GM18498 (cell line): ENCODE data around the gene TTR.

Experiments
- ATAC-seq: cut with Tn5 transposase; IDR thresholded peaks from one replicate; pipeline ENCODE4 v1.9.1; 2021; ENCODE audit warnings: mild to moderate bottlenecking, moderate library complexity; ENCODE audit not compliant: unreplicated experiment

Gene TTR

DNA sequence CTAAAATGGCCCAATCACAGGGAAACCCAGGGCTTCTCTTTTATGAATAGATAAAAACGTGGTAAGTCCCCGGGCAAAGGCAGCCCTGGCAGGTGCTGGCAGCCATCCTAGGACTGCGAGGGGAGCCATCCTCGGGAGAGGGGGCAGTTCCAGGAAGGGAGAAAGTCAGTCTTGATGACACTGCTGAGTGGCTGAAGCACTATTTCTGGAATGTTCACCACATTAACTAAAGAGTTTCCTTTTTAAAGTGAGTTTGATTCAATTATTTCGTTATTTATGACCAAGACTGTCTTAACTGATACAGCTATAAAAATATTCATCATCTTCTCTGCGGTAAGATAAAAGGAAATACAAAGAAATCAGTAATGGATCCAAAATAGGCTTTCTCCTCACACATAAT, 20.4 kb downstream of the TTR start:
- ATAC-seq = no peak

DNA sequence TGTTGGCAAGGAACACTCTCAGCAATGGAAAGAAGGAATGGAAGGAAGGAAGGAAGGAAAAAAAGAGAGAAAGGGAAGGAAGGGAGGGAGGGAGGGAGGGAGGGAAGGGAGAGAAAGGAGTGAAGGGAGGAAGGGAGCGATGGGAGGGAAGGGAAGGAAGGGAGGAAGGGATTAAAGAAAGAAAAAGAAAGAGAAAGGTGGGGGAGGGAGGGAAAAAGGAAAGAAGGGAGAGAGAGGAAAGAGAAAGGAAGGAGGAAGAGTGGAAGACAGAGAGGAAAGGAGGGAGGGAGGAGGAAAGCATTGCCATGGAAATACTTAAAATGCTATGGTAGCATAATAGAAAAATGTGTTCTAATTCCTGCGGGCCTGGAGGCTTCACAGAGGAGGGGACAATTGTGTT, 22.4 kb downstream of the TTR start:
- ATAC-seq = no peak

DNA sequence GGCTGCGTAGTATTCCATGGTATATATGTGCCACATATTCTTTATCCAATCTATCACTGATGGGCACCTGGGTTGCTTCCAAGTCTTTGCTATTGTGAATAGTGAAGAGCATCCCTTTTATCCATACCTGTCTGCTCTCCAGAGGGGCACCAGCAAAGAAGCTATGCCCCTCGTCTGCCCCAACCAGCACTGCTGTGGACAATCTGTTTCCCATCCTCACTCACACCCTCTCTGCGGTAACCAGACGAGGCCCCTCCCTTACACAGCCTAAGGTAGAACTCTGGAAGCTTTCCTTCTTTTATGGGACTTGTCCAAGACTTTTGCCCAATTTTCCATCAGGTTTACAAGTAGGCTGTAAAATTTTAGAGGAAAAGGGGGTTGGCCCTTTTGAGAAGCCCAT, 24.9 kb downstream of the TTR start:
- ATAC-seq = no peak

DNA sequence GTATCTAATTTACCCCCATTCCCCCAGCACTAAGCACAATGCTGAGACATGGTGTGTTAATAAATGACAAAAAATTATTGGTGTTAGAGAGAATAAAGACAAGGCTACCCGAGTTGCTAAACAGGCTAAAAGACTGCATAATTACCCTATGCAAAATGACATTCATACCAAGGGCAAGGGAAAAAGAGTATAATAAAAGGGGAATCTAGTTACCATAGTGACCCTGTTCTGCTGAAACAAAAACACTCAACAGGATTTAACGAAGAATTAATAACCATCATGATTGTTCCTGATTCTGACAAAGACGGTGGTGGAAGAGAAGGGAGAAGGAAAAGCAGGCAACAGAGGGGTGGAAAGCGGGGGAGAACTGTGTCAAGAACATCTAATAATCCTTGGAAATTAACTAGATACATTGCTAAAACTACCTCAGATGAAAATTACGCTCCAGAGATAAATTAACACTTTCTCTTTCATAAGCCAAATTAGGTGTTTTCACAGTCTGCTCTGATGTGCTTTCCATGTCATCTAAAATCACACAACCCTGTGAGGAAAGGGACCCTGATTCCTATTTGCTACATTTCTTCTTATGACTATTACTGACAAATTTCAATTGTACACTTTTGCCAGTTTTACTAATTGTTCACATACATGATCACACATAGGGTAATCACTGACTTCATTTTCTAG, 25.5 kb downstream of the TTR start:
- ATAC-seq = no peak

DNA sequence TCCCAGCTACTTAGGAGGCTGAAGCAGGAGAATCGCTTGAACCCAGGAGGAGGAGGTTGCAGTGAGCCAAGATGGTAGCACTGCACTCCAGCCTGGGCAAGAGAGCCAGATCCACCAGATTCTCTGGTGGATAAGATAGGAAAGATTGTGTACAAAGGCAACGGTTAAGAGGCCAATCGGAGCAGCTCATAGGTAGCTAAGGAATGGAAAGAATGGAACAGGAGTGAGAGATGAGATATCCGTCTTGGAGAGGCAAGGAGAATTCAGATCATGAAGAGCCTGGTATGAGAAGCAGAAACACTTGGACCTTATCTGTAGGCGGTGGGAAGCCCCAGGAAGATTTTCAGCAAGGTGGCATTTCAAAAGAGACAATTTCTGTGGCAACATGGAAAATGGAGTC, 27.1 kb downstream of the TTR start:
- ATAC-seq = no peak

DNA sequence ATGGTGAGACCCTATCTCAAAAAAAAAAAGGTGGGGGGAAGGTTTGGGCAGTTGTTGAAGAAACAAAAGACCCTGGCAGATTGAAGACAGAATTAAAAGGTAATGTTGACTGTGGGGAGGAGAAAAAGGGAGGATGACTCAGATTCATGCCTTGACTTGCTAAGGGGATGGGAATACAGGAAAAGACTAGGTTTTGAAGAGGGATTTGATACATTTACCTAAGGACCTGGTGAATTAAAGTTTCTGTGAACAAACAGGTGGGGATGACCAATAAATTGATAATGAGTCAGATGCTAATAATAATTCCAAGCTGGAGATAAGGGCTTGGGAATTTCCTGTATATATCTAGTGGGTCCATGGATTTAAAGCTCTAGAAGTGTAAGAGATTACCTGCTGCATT, 27.6 kb downstream of the TTR start:
- no peak for ATAC-seq

DNA sequence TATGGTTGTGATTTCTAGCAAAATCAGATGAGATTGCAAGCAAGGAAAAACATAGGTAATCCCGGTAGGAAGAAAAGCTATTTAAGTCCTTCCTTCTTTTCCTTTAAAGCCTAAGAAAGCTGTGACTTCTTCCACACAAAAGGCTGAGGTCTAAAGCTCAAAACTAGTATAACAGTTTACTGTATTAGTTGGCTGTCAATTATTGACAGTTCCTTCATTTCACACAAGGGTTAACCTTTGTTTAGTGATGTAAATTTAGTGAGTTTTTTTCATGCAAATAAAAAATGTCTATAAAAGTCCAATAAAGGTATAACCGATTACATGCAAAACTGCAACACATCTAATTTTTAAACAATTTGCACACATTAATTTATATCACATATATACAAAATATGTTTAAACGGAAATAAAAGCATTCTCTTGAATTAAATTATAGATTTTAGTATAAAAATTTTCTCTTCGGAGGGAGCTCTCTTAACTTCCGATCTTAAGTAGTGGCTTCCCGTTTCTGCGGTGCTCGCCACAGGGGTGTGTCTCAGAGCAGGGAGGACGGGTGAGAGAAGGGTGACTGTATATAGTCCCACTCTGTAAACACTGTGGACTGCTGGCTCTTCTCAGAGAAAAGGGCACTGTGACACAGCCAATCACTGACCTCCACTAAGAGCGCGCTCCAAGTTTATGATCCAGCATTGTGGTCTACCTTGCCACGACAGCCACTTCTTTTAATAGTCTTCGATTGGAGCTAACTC, 33.4 kb downstream of the TTR start:
- no peak for ATAC-seq

DNA sequence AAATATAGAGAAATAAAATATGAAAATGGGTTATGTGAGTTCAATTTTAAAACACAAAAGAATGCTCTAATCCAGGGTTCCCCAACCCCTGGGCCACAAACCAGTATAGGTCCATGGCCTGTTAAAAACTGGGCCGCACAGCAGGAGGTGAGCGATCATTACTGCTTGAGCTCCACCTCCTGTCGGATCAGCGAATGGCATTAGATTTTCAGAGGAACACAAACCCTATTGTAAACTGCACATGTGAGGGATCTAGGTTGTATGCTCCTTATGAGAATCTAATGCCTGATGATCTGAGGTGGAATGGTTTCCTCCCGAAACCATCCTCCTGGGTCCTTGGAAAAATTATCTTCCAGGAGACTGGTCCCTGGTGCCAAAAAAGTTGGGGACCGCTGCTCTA, 34.7 kb downstream of the TTR start:
- no peak for ATAC-seq

DNA sequence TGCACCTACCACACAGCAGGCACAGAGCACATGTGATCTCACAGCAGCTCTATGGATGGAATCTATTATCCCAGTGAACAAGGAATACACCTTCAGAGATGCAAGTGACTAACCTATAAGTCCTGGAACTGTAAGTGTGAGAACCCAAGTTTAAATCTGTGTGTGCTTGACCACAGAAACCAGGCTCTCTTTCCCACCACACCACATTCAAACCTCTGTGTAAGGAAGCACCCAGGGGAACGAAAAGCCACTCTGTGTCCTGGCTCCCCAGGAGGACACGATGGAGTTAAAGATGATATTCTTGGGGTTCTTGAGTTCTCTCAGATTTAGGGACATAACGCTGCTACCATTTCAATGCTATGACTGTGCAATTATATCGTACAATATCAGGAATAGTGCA, 38.9 kb downstream of the TTR start:
- no peak for ATAC-seq

DNA sequence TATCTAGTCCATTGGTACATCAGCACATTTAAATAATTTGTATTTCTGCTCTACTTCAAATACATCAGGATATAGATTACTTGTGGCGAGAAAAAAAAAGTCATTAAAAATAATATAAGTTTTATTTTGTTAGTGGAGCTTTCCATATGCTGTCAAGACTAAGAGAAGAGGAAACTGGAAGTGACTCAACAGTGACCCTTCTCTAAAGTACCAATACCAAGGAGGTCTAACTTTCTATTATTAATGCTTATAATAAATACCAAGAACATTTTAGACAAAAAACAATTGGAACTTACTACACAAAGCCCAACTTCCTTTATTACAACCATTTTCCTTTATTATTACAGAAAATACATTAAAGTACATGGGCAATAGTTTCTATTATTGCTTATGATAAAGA, 39.8 kb downstream of the TTR start:
- ATAC-seq = no peak

DNA sequence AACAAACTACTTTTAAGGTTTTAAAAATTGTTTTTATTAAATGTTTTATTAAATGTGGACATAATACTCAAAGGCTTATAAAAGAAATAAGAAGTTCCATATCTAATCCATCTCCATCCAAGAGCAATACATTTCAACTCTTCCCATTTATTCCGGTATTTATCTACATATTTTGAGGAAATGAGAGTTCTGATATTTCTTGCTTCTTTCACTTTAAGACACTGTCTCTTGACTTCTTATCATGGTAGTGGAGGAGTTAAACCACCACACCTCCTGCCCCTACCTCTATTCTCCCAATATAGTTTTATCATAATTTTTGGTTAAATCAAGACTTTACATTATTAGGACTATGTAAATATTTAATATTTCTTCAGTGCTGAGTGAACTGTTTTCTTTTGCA, 40.7 kb downstream of the TTR start:
- ATAC-seq = no peak

DNA sequence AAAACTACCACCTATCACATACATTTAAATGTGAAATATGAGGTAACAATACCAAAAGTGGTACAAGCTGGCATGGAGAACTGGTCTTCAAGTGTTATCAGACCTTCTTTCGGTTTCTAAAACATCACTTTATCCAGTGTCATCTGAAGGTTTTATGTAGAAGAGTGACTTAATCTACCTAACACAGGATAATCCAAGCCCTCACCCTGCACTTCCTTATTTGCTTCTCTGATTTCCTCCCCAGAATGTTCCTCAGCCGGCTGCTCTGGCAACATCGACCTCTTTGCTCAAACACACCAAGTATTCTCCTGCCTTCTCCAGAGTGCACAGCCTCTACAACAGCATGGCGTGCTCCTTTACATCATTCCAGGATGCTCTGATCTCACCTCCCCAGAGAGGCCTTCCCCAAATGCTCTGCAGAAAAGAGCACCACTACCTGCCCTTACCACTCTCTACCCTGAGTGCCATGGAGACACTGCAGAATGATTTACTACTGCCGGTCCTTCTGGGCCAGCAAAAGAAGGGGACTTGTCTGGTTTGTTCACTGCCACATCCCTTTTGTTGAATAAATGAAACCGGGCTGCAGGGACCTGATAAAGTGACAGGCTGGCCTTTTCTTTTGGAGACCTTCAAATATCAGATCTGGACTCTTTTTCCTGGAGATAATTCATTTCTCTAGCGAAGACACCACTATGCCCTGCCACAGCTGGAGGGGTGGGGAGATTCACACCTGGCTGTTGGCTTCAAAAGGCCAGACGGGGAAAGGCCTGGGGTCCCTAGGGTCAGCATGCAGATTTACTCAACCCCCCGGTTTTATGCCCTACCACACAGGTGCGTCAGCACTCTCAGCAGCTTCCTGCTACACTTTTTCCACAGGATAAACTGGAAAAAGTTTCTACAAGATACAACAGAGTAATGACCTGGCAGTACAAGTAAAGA, 42.0 kb downstream of the TTR start:
- ATAC-seq = peak; percentile 27

DNA sequence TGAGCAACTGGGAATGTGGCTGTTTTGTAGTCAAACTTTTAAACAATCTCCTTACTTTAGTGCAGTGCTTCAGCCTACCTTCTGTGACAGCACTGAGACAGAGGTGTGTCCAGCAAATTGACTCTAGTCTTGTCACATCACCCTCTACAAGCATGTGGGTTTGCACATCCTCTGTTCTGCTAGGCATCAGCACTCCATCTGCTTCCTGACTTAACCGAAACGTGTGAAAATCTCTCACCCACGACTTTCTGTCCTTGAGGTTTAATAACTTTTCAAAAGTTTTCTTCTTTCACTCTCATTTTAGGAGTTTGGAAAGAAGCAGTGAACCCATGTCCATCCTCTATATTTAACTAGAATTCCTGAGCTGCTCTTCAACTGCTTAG, 42.6 kb downstream of the TTR start:
- peak; percentile 97 for ATAC-seq

DNA sequence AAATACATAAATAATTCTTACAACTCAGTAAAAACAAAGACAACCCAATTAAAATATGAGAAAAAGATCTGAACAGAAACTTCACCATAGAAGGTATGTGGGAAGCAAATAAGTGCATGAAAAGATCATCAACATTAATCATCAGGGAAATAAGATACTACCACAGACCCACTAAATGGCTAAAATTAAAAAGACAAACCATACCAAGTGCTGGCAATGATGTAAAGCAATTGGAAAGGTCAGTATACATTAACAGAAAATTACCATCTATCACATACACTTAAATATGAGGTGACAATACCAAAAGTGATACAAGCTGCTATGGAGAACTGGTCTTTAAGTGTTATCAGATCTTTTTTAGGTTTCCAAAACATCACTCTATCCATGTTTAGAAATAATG, 44.7 kb downstream of the TTR start:
- no peak for ATAC-seq

DNA sequence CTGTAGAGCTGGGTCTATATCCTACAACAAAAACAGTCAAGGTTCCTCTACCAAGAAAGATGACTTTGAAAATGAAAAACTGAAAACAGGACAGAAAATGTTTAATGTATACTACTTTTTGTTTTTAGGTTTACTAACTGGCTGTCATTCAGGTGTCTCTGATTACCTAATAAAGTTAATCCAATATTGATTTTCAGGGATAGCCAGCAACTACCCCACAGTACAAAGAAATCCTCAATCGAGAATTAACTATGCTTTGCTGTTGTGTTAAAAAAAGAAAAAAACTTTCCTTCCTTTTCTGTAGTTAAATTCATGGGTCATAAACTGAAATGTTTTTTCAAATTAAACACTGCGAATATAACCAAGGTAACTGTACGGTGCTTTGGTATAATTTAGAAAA, 45.8 kb downstream of the TTR start:
- no peak for ATAC-seq

DNA sequence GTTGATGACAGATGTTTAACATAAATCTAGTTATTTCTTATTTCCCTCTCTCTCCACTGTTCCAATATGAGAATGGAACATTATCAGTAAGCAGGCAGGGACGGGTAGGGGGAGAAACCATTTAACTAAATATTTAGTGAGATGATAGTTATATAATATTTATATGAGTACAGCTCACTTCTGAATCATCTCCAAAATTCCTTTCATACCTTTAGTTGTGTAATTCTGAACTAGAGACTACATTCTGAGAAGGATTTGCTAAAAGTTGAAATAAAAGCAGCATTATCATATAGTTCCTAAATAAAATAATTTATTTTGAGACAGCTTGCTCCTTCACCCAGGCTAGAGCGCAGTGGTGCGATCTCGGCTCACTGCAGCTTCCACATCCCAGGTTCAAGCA, 51.3 kb downstream of the TTR start:
- no peak for ATAC-seq

DNA sequence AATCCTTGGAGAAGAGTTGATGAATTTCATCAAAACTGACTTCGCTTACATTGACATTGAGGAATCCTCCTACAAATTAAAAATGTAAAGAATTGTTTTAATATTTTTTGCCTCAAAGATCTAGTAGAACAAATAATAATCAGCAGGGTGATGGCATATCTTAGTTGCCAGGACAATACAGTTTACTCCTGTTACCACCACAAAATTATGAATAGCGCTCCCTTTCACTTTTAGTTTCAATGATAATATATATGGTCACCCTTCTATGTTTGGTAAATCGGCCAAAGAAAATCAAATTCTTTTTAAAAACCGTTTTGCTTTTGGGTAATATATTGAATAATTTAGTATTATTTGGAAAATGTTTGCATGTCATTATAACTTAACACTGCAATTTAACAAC, 53.7 kb downstream of the TTR start:
- no peak for ATAC-seq

DNA sequence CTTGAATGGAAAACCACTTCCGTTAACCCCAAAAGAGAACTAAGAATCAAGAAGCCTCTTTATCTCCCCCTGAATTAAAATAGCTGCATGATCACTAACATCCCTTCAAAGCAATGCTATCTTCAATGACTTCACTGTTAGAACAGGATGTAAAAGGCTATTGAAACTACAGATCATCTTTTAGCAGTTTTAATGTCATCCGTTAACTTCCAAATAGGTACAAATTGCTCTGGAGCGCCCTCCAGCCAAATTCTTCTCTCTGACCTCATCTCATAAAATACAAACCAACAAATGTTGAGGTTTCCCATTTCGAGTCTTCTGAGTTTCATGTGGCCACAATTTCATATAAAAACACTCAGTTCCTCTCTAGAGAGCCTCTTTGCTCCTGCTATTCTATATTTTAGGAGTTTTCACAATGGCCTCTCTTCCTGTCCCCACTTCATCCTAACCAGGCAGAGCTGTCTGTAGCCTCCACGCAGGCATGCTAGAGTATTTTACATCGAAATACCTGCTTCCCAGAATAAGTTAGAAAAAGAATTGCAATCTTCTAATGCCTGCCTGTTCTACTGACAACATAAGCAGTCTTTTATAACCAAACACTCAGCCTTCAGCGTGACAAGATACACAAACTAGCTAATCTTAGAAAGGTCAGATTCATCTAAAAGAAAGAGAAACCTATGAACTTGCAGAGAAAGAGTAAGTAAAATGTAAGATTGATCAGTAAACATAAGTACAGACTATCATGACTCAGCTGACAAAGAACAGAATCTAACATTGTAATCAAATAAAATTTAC, 54.9 kb downstream of the TTR start:
- ATAC-seq = no peak

DNA sequence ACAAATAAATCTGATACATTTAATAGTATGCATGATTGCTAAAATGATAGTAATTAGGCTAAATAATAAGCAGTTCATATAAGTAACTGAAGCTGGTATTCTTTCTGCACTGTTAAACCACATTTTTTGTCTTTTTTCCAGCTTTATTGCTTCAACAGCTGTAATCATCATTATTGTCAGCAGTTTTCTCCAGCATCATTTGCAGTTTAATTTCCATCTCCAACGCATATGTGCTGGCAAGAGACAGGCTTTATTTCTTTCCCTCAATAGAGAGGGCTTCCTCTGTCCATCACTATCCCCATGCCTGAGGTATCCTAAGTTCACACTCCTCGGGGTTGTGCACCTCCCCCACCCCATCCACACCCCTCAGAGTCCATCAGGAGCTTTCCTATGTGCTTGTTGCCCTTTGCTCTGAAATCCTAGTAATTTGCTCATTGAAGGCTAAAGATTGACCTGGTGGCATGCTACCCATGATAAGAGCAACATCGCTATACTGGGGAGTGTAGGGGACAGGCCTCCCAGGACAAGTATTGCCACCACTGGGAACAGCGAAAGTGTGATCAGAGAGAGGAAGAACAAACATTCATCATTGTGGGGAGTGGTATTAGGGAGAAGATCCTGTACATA, 55.6 kb downstream of the TTR start:
- no peak for ATAC-seq
